GM19025 (cell line): ENCODE data around the gene LOXL3.
"Not testable (repeated sequence)": the region's sequence is repeated elsewhere in the genome, so short reads cannot be mapped to it uniquely, and the experiment has no call there.

Experiments used
- ATAC-seq: cut with Tn5 transposase; IDR thresholded peaks from one replicate; pipeline ENCODE4 v1.9.1; 2021; ENCODE audit warnings: mild to moderate bottlenecking, low read depth, moderate library complexity; ENCODE audit not compliant: unreplicated experiment

Gene LOXL3

DNA sequence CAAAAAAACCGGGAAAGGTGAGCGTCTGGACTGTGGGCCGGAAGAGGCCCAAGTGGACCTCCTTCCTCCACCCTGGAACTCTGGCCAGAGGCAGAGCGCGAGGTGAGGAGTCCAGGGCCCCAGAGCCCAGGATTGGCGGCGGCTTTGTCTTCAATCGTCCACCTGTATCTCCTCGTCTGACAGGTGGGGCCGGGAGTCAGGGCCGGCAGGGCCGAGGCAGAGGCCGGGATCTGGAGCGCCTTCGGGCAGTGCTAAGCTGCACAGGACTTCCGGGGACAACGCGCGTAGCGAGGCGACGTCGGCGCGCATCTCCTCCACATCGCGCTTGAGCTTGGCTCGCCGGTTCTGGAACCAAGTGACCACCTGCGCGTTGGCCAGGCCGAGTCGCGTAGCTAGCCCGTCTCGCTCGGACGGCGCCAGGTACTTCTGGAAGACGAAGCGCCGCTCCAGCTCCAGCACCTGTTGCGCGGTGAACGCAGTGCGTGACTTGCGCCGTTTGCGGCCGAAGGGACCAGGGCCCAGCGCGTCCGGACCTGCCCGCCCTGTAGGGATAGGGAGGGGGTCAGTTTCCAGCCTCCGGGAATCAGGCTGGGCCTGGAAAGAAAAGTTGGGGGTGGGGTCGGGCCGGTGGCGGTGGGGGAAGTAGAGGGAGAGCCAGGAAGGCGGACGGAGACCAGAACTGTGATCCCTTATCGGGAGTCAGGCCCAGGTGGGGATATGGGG, 55.8 kb downstream of the LOXL3 start:
- no peak for ATAC-seq

DNA sequence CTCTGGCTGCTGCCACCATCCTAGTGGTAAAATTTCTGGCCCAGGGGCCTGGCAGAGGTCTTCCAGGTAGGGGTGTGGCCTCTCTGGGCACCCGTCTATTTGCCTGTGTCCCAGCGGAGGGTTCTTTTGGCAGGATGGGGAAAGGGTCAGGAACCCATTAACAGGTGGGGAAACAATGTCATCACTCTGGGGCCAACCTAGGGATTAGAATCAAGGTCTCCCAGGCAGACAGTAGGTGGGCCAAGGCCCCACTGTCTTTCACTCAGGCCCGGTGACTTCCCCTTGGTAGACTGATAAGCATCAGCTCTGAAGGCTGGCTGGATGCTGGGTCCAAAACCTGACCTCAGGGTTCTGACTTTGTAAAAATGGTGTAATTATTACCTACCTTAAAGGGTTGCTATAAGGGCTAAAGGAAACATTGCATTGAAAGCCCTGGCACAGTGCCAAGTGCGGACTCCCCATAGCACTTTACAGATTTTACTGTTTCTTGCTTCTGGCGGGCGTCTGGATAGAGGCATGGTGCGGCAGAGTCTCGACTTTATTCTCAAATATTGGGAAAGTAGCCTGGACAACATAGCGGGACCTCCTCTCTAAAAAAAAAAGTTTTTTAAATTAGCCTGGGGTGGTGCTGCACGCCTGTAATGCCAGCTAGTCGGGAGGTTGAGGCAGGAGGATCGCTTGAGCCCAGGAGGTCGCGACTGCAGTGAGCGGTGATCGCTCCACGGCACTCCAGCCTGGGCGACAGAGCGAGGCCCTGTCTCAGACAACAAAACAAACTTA, 56.6 kb downstream of the LOXL3 start:
- ATAC-seq: no peak

DNA sequence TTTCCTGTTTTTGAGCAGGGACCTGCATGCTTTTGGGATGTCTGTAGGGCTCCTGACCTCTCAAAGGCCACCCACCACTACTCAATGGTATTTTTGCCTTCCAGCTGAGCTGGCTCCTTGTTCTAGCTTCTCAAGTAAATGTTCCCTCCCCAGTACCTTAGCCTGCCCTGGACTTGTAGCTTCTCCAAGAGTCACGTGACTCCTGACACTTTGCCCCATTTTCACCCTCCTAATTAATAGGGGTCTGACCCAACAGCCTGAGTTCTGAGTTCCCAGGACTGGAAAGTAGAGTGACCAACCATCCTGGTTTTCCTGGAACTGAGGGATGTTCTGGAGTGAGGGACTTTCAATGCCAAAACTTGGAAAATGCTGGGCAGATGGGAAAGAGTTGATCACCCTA, 58.3 kb downstream of the LOXL3 start:
- no peak for ATAC-seq

DNA sequence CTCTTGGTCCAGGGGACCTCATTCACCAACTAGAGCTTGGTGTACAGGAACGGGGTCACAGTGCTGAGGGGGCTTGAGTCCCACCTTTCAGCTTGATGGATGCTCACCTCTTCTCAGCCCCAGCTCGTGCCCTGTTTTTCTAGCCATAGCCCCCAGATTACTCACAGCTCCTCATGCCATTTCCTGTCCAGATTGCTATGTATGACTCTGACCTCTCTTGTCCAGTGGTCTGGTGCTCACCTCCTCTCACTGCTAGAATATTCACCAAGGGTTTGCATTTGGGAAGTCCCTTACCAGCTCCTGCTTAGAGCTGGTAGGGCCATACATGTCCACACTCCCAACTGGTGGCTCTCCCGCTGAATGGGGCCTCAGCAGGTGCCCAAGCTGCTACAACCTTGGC, 60.2 kb downstream of the LOXL3 start:
- no peak for ATAC-seq

DNA sequence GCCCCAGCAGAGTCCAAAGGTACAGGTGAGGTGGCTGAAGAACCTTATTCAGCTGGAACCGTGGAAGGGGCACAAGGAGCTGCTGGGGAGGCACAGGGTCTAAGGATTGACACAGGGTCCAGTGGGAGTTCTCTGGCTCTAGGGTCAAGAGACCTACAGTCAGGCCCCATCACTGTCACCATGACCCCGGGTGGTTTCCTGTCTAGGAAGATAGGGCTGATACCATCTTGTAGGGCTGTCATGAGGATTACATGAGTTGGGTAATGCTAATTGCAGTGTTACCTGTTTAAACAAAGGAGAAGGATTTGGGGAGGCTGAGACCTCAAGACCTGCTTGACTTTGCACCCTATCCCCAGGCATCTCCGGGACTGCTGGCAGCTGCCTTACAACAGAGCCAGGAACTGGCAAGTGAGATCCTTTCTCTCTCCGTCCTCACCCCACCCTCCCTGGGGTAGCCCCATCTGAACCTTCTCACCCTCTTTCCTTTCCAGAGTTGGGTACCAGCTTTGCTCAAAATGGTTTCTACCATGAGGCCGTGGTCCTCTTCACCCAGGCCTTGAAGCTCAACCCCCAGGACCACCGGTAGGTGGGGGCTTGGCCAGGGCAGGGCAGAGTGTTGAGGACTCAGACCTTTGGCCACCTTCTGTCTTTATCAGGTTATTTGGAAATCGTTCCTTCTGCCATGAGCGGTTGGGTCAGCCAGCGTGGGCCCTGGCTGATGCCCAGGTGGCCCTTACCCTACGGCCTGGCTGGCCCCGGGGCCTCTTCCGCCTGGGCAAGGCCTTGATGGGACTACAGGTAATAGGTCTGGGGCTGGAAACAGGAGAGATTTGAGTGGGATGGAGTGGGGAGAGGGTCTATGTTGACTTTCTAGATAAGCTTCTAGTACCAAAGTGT, 61.8 kb downstream of the LOXL3 start:
- ATAC-seq: no peak

DNA sequence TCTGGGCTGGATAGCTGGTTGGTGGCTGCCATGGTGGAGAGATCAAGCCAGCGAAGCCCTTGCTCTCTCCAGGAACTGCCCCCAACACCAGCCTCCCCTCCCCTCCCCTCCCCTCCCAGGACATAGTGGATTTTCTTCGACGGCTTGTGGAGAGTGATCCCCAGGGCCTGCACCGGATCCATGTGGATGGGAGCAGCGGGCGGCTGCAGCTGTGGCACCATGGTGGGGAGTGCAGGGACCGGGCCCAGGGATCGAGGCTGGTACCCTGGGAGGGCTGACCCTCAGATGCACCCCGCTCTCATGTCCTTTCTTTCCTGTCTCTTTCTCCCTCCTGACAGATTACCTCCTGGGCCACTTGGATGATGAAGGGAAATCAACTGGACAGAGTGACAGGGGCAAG, 63.8 kb downstream of the LOXL3 start:
- no peak for ATAC-seq

DNA sequence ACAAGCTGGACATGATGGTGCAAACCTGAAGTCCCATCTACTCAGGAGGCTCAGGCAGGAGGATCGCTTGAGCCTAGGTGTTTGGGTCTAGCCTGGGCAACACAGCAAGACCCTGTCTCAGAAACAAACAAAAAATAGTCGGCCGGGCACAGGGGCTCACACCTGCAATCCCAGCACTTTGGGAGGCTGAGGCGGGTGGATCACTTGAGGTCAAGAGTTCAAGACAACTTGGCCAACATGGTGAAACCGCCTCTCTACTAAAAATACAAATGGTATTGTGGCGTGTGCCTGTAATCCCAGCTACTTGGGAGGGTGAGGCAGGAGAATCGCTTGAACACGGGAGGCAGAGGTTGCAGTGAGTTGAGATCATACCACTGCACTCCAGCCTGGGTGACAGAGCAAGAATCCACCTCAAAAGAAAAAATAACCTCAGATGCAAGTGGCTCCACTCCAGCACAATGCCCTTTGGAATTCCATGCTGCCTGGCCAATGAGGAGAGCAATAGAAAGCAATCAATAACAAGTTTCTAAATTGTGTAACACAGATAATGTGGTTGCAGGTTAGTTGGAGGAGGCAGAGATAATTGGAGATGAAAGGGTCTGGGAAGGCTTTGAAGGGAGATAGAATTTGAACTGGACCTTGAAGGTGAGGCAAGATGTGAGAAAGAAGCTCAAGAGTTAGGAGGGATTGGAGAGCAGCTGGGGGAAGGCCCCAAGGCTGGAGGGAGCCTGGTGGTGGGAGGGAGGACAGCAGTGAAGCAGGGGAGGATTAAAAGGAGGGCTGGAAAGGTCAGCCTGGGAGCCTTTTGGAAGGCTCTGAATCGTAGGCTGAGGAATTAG, 64.9 kb downstream of the LOXL3 start:
- ATAC-seq: no peak

DNA sequence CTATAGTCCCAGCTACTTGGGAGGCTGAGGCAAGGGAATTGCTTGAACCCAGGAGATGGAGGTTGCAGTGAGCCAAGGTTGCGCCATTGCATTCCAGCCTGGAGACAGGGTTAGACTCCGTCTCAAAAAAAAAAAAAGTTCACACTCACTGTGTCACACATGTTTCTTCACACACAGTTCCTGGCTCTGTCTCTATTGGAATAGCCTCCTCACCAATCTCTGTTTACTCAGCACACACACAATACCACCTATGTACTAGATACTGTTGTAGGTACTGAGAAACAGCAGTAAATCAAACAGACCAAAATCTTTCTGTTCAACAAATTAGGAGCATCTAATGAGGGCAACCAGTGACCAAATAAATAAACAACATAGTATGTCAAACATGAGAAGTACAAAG, 67.6 kb downstream of the LOXL3 start:
- ATAC-seq: no peak

DNA sequence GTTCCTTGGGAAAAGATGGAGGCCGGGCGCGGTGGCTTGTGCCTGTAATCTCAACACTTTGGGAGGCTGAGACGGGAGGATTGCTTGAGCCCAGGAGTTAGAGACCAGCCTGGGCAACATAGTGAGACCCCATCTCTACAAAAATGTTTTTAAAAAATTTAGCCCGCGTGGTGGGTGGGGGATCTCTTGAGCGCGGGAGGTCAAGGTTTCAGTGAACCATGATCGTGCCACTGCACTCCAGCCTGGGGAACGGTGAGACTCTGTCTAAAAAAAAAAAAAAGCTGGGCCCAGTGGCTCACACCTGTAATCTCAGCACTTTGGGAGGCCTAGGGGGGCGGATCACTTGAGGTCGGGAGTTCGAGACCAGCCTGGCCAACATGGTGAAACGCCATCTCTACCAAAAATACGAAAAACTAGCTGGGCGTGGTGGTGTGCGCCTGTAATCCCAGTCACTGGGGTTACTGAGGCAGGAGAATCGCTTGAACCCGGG, 70.0 kb downstream of the LOXL3 start:
- not testable (repeated sequence) for ATAC-seq

DNA sequence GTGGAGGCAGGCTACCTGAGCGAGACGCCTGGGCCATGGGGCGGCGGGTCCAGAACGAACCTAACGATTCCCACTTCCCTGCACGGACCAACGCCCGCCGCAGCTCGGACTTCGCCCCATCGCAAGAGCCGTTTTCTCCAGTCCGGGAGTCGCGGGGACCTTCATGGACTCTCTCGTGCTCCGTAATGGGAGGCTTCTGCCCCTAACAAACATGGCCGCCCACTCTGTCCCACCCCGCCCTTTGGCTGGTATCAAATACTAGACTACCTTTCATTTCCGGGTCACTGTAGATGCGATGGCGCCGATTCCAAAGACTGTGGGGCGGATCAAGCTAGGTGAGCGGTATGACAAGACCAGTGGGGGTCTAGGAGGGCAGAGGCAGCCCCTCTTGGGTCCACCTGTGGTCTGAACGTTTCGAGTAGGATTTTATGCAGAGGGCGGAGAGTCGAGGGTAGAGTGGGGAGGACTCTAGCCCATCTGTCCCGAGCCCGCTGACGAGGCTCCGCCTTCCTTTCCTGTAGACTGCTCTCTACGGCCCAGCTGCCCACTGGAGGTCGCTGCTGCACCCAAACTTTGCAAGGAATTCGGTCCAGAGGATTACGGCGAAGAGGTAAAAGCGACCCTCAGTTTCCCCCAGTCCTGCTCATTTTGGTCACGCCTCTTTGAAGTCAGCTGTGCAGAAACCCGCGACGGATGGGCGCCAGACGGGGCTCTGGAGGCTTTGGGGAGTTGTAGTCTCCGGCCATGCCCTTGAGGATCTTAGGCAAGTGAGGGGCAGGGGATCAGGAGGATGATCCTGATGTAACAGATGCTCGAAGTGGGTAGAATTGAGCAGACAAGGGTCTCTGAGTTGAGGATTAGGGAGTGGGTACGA, 70.7 kb downstream of the LOXL3 start, which contains the start of the genes CCDC142 and TTC31:
CCDC142 (minus strand) TSS at position 198 of the 874 bp plus-strand sequence; CDS start at position 37, 161 bp downstream.
TTC31 (plus strand) TSS at position 281 of the 874 bp plus-strand sequence; CDS start at position 296, 15 bp downstream.
- peak; percentile 82 for ATAC-seq
